ENCODE results near the gene LCOR.

- TF ChIP-seq CTCF (IDR thresholded peaks at IDR 0.05) (no peak), POLR2A (IDR thresholded peaks at IDR 0.05) (no peak)
Measured at GRCh38 chr10:96999337-96999736, 167.2 kb downstream of the LCOR start.

Data from thyroid gland (tissue), 4 donors.